Mucosa of descending colon (tissue), 3 donors: ENCODE results near the gene ADRM1. TPM values are rescaled to one million over a fixed set of nuclear protein-coding genes. Genes with fewer than 3 reads are reported as not detected.
A peak's percentile ranks its signal among the peaks of the same experiment; 100 is the strongest.

Source experiments
- ATAC-seq: fragments of 200-7000 bp; cut with Tn5 transposase; one replicate; pipeline ENCODE4 v1.9.1; 2020; ENCODE audit warnings: mild to moderate bottlenecking, moderate library complexity
- DNase-seq, 3 donors: peaks; one replicate each; pipeline ENCODE4 v3.0.0-alpha.2; 2020
- H3K36me3 ChIP-seq: fragments of 200-600 bp; one replicate; pipeline ENCODE4 v1.8.0; 2021; ENCODE audit warnings: low read depth, mild to moderate bottlenecking
- H3K4me1 ChIP-seq: fragments of 200-600 bp; one replicate; pipeline ENCODE4 v1.8.0; 2021; ENCODE audit warnings: low read depth, mild to moderate bottlenecking
- H3K4me3 ChIP-seq: fragments of 200-600 bp; one replicate; pipeline ENCODE4 v1.8.0; 2021; ENCODE audit warnings: mild to moderate bottlenecking
- H3K9me3 ChIP-seq: fragments of 200-600 bp; one replicate; pipeline ENCODE4 v1.8.0; 2021; ENCODE audit warnings: mild to moderate bottlenecking
- CTCF ChIP-seq: fragments of 200-600 bp; IDR thresholded peaks from one replicate; pipeline ENCODE4 v1.8.0; 2022; ENCODE audit warnings: antibody characterized with exemption, mild to moderate bottlenecking
- intact Hi-C, 2 donors: fragments of 100-400 bp; cut with DNase I in 1 of 2; cut with micrococcal nuclease in 1 of 2; formaldehyde crosslinking; loops; one replicate each; pipeline versions ENCODE4 v1.11.0 to v1.11.1; 2022; cut with DNase I, micrococcal nuclease
- total RNA-seq, 3 donors: library from RNA; stranded (reverse); fragmentation: NEBNext Ultra II Directional in 2 of 3; extraction: Animal tissue kit (Norgen Biotek cat#: 25700) in 2 of 3; gene quantifications; one replicate each; pipeline versions ENCODE4 v1.2.1 to v1.2.4, GENCODE V29; 2021 to 2023
- donor health status: DM: no; HTN: no; CAD: no; lungs with moderate emphysema.
- donor health status: DM: no; HTN: no; CAD: no.
- donor health status: DM: no; HTN: yes; CAD: no.

Gene ADRM1
- total RNA-seq, 3 donors from 2014 or later, result 54.4 to 85.8 (median 77.6) TPM

GRCh38 chr20:62258499-62259293, 44.1 kb upstream of the ADRM1 start:
- Histone ChIP-seq H3K9me3 (no peaks in the 10 kb centered on the region), H3K36me3 (no peaks in the 10 kb centered on the region), H3K4me3 (no peak overlapping the region), H3K4me1 (no peaks in the 10 kb centered on the region)
- ATAC-seq (peak; percentile 33), DNase-seq (no peak)
- intact Hi-C loops, result no loop called here
- no peak for TF ChIP-seq CTCF

- ATAC-seq, result no peak
- Histone ChIP-seq H3K4me3 (no peak overlapping the region), H3K9me3 (no peaks in the 10 kb centered on the region), H3K4me1 (no peaks in the 10 kb centered on the region), H3K36me3 (no peaks in the 10 kb centered on the region)
- intact Hi-C loops, result no loop called here
- DNase-seq, result no peak
- TF ChIP-seq CTCF, result no peak
Observed at GRCh38 chr20:62259294-62259565, 43.6 kb upstream of the ADRM1 start.

GRCh38 chr20:62262064-62262463, 40.7 kb upstream of the ADRM1 start:
- Histone ChIP-seq H3K36me3 (peaks cover 2% of the 10 kb centered on the region), H3K4me1 (no peaks in the 10 kb centered on the region), H3K9me3 (no peaks in the 10 kb centered on the region), H3K4me3 (no peak overlapping the region)
- ATAC-seq (no peak), DNase-seq (no peak)
- no peak for TF ChIP-seq CTCF
- intact Hi-C loops, result no loop called here

- Histone ChIP-seq H3K9me3 (no peaks in the 10 kb centered on the region), H3K4me1 (no peaks in the 10 kb centered on the region), H3K36me3 (peaks cover 2% of the 10 kb centered on the region), H3K4me3 (no peak overlapping the region)
- intact Hi-C loops, result no loop called here
- DNase-seq (no peak), ATAC-seq (no peak)
- TF ChIP-seq CTCF, result no peak
Observed at GRCh38 chr20:62263396-62263795, 39.4 kb upstream of the ADRM1 start.

GRCh38 chr20:62265365-62265764, 37.4 kb upstream of the ADRM1 start:
- H3K9me3 ChIP-seq, result no peaks in the 10 kb centered on the region
- ATAC-seq, result no peak
- DNase-seq, result no peak
- H3K4me3 ChIP-seq, result no peak overlapping the region
- peaks cover 2% of the 10 kb centered on the region for H3K36me3 ChIP-seq
- intact Hi-C loops, result no loop called here
- no peak for TF ChIP-seq CTCF
- no peaks in the 10 kb centered on the region for H3K4me1 ChIP-seq

- Histone ChIP-seq H3K4me3 (no peak overlapping the region), H3K36me3 (peaks cover 2% of the 10 kb centered on the region), H3K4me1 (no peaks in the 10 kb centered on the region), H3K9me3 (no peaks in the 10 kb centered on the region)
- intact Hi-C loops, result no loop called here
- ATAC-seq, result no peak
- DNase-seq, result no peak
- TF ChIP-seq CTCF, result no peak
Observed at GRCh38 chr20:62266340-62266739, 36.5 kb upstream of the ADRM1 start.
